ENCODE measurements around the gene GLIPR1L2. TPM values are rescaled to one million over a fixed set of nuclear protein-coding genes. Genes with fewer than 3 reads are reported as not detected.

The GLIPR1L2 gene
- total and polyA plus RNA-seq, 10 of the 15 experiments (the other 5 are each of a cell fraction or from before 2014, with no cell fraction given): 0.04 to 0.39 (median 0.09) TPM; not detected in 3

- no peak for TF ChIP-seq MLLT1 (IDR thresholded peaks at IDR 0.05)
- no peak for TF ChIP-seq ZSCAN29 (IDR thresholded peaks at IDR 0.05)
Observed at GRCh38 chr12:75389061-75389460, 1.8 kb upstream of the GLIPR1L2 start (continued).

GRCh38 chr12:75389706-75390105 is 1.2 kb upstream of the GLIPR1L2 start:
- peak overlapping the region; percentile 51; the same call in 1 of the 2 replicates for H3K4me3 ChIP-seq
- no peaks in the 10 kb centered on the region; the same call in 2 of the 3 replicates for H3K9me3 ChIP-seq (replicated peaks; ENCODE audit: control insufficient read depth, insufficient read depth, low read length)
- in situ Hi-C loops (cut with MboI) (no loop called here), intact Hi-C loops (cut with micrococcal nuclease; ENCODE audit: unreplicated experiment) (loop anchor here (1.0 kb wide), 1 partner anchor 55 kb away; the partner anchor contains the start of gene GLIPR1L1)
- no peak for ATAC-seq
- H3K79me2 ChIP-seq (ENCODE audit: control insufficient read depth, insufficient read depth, low read length): no peaks in the 10 kb centered on the region; the same call in 1 of the 2 replicates
- TF ChIP-seq ASH2L (IDR thresholded peaks at IDR 0.05; ENCODE audit: borderline replicate concordance, low read depth): no peak
- no peak for TF ChIP-seq ESRRA (IDR thresholded peaks at IDR 0.05; ENCODE audit: low read length)
- TF ChIP-seq NRF1 (conservative IDR thresholded peaks at IDR 0.05; ENCODE audit: low read depth, low read length): no peak
- TF ChIP-seq LARP7 (IDR thresholded peaks at IDR 0.05): no peak
- no peak for TF ChIP-seq SIX5 (IDR thresholded peaks at IDR 0.05; ENCODE audit: low read depth, low read length, severe bottlenecking)
- no peak for TF ChIP-seq SMAD1 (IDR thresholded peaks at IDR 0.05; ENCODE audit: low read depth, partially characterized antibody)
- no peak for TF ChIP-seq ZBTB4 (CRISPR knock-in tag; IDR thresholded peaks at IDR 0.05)
- no peak for TF ChIP-seq ZNF274 (IDR thresholded peaks at IDR 0.05; ENCODE audit: insufficient read depth, insufficient read length)
- no peak for TF ChIP-seq MYB (IDR thresholded peaks at IDR 0.05; ENCODE audit: borderline replicate concordance, low read depth, low read length)
- no peak for TF ChIP-seq PBX3 (IDR thresholded peaks at IDR 0.05; ENCODE audit: insufficient replicate concordance, low read depth, low read length)
- TF ChIP-seq SREBF1 (IDR thresholded peaks at IDR 0.05; ENCODE audit: low read length): no peak
- no peak for TF ChIP-seq DPF2 (IDR thresholded peaks at IDR 0.05)
- peak overlapping the region; percentile 100 for H2AFZ ChIP-seq (ENCODE audit: control insufficient read depth, low read depth, low read length)
- H3K36me3 ChIP-seq (ENCODE audit: control insufficient read depth in 2 of 2, insufficient read depth in 2 of 2, low read length in 1 of 2): no peaks in the 10 kb centered on the region
- BruUV-seq (replicated peaks): no TSS peak
- H3K27me3 ChIP-seq (replicated peaks in 1 of 2; ENCODE audit: control insufficient read depth in 2 of 2, insufficient read depth in 2 of 2, low read length in 1 of 2): no peaks in the 10 kb centered on the region
- ChIA-PET RAD21 (ENCODE audit: unreplicated experiment) (interaction anchor here (0.9 to 4.4 kb wide), 3 partner anchors 55 to 92 kb away, joined by 4 to 56 read pairs (median 9); partner anchors contain the start of genes GLIPR1 and GLIPR1L1), CTCF (interaction anchor here (0.6 to 5.5 kb wide), 4 partner anchors 57 to 239 kb away, joined by 3 to 58 read pairs (median 46); partner anchors contain the start of genes GLIPR1 and GLIPR1L1), POLR2A (interaction anchor here (1.0 to 2.5 kb wide), 2 partner anchors 91 to 94 kb away, joined by 3 to 6 read pairs; partner anchors contain the start of gene GLIPR1), SMC1A (ENCODE audit: uncharacterized antibody, unreplicated experiment) (interaction anchor here (1.0 to 4.7 kb wide), 6 partner anchors 13 to 137 kb away, joined by 3 to 33 read pairs (median 3); partner anchors contain the start of genes GLIPR1 and GLIPR1L1)
- H4K20me1 ChIP-seq (ENCODE audit: control insufficient read depth, insufficient read depth): no peaks in the 10 kb centered on the region
- H3K9ac ChIP-seq (ENCODE audit: control insufficient read depth, insufficient read depth, low read length): 0 out of 2 replicates have a peak overlapping the region, but pooled peaks have one; percentile 35
- no peak for FAIRE-seq
- peaks cover 7% of the 10 kb centered on the region for H3K4me1 ChIP-seq (ENCODE audit: control insufficient read depth, insufficient read depth, low read length)
- WGBS (ENCODE audit: insufficient coverage, insufficient replicate concordance, low lambda C conversion rate, missing lambda C conversion rate): 0% methylated on average over 1 of the region's 1 CpG
- no peak for DNase-seq (ENCODE audit: low read depth, low spot score)
- H3K4me2 ChIP-seq (ENCODE audit: control insufficient read depth, insufficient read depth): peak overlapping the region; percentile 85
- 0 out of 2 replicates have a peak overlapping the region, but pooled peaks have one; percentile 13 for H3K27ac ChIP-seq (ENCODE audit: control insufficient read depth, insufficient read depth)

Data from GM12878 (cell line).